MM.1S (cell line): ENCODE data around the gene CCDC18.

Source experiments
- CTCF ChIP-seq: fragments of 300-600 bp; sonication (generic); IDR thresholded peaks from 2 replicates; pipeline ENCODE4 v1.5.1; 2016; ENCODE audit warnings: antibody characterized with exemption, low read length, mixed read lengths
- EZH2 ChIP-seq: fragments of 300-600 bp; sonication (generic); optimal IDR thresholded peaks from 2 replicates; pipeline ENCODE3; 2017; ENCODE audit warnings: low read depth, mild to moderate bottlenecking, antibody characterized with exemption, low read length, mixed read lengths
- EZH2phosphoT487 ChIP-seq: fragments of 300-600 bp; sonication (generic); IDR thresholded peaks from 2 replicates; pipeline ENCODE4 v1.6.1; 2018; ENCODE audit warnings: antibody characterized with exemption, low read length

GRCh38 chr1:93244298-93245069 is 64.0 kb downstream of the CCDC18 start:
- no peak for TF ChIP-seq CTCF
- no peak for TF ChIP-seq EZH2
- no peak for TF ChIP-seq EZH2phosphoT487
